COR-L47 (cell line): ENCODE measurements around the gene DCTN2.
"Not testable (repeated sequence)": the region's sequence is repeated elsewhere in the genome, so short reads cannot be mapped to it uniquely, and the experiment has no call there.

Experiments used
- DNase-seq: peaks from one replicate; lab custom pipeline; 2025; lab: John Stamatoyannopoulos, UW

The DCTN2 gene

GRCh38 chr12:57527184-57527583 is 19.8 kb downstream of the DCTN2 start:
- DNase-seq: no peak

- DNase-seq: no peak
Observed at GRCh38 chr12:57526477-57527126, 20.4 kb downstream of the DCTN2 start.

GRCh38 chr12:57525615-57526383 is 21.2 kb downstream of the DCTN2 start:
- DNase-seq: no peak

- DNase-seq: no peak
Observed at GRCh38 chr12:57524814-57525614, 22.0 kb downstream of the DCTN2 start.

GRCh38 chr12:57523706-57524614 is 23.0 kb downstream of the DCTN2 start:
- no peak for DNase-seq

- peak; percentile 19 for DNase-seq
Observed at GRCh38 chr12:57522887-57523705, 23.9 kb downstream of the DCTN2 start.

GRCh38 chr12:57522011-57522886 is 24.7 kb downstream of the DCTN2 start, which contains the start of gene MBD6:
Gene MBD6 (plus strand): TSS chr12:57522824. CDS start chr12:57524304, 1,480 bp downstream.
- DNase-seq: peak; percentile 93

GRCh38 chr12:57521525-57522010 is 25.4 kb downstream of the DCTN2 start:
- DNase-seq: no peak

- peak; percentile 98 for DNase-seq
Observed at GRCh38 chr12:57520053-57520818, 26.8 kb downstream of the DCTN2 start, which contains the start of gene DDIT3. Gene DDIT3 (minus strand): TSS chr12:57520514. CDS start chr12:57517406, 3,108 bp downstream.

GRCh38 chr12:57519796-57520052 is 27.3 kb downstream of the DCTN2 start:
- DNase-seq: peak; percentile 23

- DNase-seq: no peak
Observed at GRCh38 chr12:57518920-57519795, 27.8 kb downstream of the DCTN2 start.

- DNase-seq: no peak
Observed at GRCh38 chr12:57518176-57518919, 28.6 kb downstream of the DCTN2 start.

- not testable (repeated sequence) for DNase-seq
Observed at GRCh38 chr12:57517718-57518117, 29.3 kb downstream of the DCTN2 start.

GRCh38 chr12:57517187-57517586 is 29.8 kb downstream of the DCTN2 start:
- DNase-seq: no peak

GRCh38 chr12:57516617-57517153 is 30.3 kb downstream of the DCTN2 start:
- DNase-seq: no peak

GRCh38 chr12:57515934-57516541 is 31.0 kb downstream of the DCTN2 start:
- no peak for DNase-seq
